Lower leg skin (tissue), 4 donors: Measurements from ENCODE around the gene MEF2D. TPM values are rescaled to one million over a fixed set of nuclear protein-coding genes. Genes with fewer than 3 reads are reported as not detected.

ENCODE experiments used
- DNase-seq, 2 donors: peaks; one replicate each; pipeline ENCODE4 v3.0.0-alpha.2; 2019; ENCODE audit warnings: low spot score in 2 of 2
- H3K4me3 ChIP-seq: fragments of 200-600 bp; sonication (generic); 2 replicates; pipeline ENCODE4 v1.5.1; 2017; ENCODE audit warnings: mild to moderate bottlenecking, low read depth; ENCODE audit not compliant: poor library complexity, severe bottlenecking
- CTCF ChIP-seq, 3 donors: fragments of 450-650 bp; IDR thresholded peaks; one replicate each; pipeline ENCODE4 v1.5.1; 2016; ENCODE audit warnings: antibody characterized with exemption in 3 of 3, mild to moderate bottlenecking in 3 of 3, moderate library complexity in 2 of 3
- POLR2A ChIP-seq, 2 donors: fragments of 450-650 bp; IDR thresholded peaks; one replicate each; pipeline ENCODE4 v1.6.1; 2016 to 2017; ENCODE audit warnings: antibody characterized with exemption in 2 of 2, mild to moderate bottlenecking in 1 of 2, moderate library complexity in 1 of 2
- WGBS, 2 donors: methylation state at CpG; one replicate each; pipeline ENCODE4 v1.1.5; 2018; 5-methylcytosine and 5-hydroxymethylcytosine counted together
- intact Hi-C: fragments of 100-400 bp; cut with DNase I; formaldehyde crosslinking; loops from one replicate; pipeline ENCODE4 v1.15.0; 2023; ENCODE audit warnings: low total_unique reads
- total RNA-seq, 4 donors: library from RNA; depleted of rRNA; stranded (reverse); fragments of >200 nt; gene quantifications; one replicate each; pipeline ENCODE4 v1.1.0, GENCODE V29; 2016

MEF2D gene
- total RNA-seq, 4 donors from 2014 or later: 32.1 to 67.3 (median 55.6) TPM

GRCh38 chr1:156461781-156462647 is 38.6 kb downstream of the MEF2D start:
- WGBS, 2 donors: 66 to 70% methylated on average over 17 of the region's 17 CpGs
- TF ChIP-seq POLR2A (IDR thresholded peaks at IDR 0.05) (no peak), CTCF (IDR thresholded peaks at IDR 0.05) (no peak)
- intact Hi-C loops: loop anchor here (5.0 kb wide), 1 partner anchor 40 kb away; the partner anchor contains the start of gene MEF2D
- DNase-seq: peak in 1 of 2 donors; percentile 72
- no peak overlapping the region for H3K4me3 ChIP-seq

- DNase-seq: no peak
- 62 to 66% methylated on average over 4 of the region's 4 CpGs for WGBS, 2 donors
- no peak overlapping the region for H3K4me3 ChIP-seq
- no peak for TF ChIP-seq CTCF (IDR thresholded peaks at IDR 0.05)
- TF ChIP-seq POLR2A (IDR thresholded peaks at IDR 0.05): no peak
- intact Hi-C loops: loop anchor here (5.0 kb wide), 1 partner anchor 41 kb away; the partner anchor contains the start of gene MEF2D
Measured at GRCh38 chr1:156461109-156461508, 39.5 kb downstream of the MEF2D start.

- 88 to 100% methylated on average over 1 of the region's 1 CpG for WGBS, 2 donors
- DNase-seq: no peak
Measured at GRCh38 chr1:156460525-156460924, 40.0 kb downstream of the MEF2D start.

DNA sequence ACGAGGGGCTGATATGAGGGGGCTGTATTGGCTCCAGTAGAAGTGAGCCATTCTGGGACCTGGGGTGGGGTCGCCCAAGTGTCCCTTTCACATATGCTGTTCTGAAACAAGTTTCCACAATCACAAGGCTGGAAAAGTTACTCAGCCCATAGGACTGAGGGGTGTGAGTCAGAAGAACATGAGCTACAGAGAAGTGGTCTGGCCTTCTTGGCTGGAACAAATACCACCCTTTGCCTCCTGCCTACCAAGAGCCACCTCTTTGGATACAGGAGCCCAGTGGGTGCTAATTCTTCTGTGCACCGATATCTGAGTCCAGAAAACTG is 42.4 kb downstream of the MEF2D start:
- H3K4me3 ChIP-seq: no peak overlapping the region
- WGBS, 2 donors: 66 to 79% methylated on average over 3 of the region's 3 CpGs
- TF ChIP-seq POLR2A (IDR thresholded peaks at IDR 0.05): no peak
- no peak for TF ChIP-seq CTCF (IDR thresholded peaks at IDR 0.05)
- intact Hi-C loops: loop anchor here (5.0 kb wide), 1 partner anchor 149 kb away; no protein-coding TSS in a partner anchor
- no peak for DNase-seq

More at GRCh38 chr1:156460525-156460924, 40.0 kb downstream of the MEF2D start:
- no peak overlapping the region for H3K4me3 ChIP-seq
- intact Hi-C loops: loop anchor here (5.0 kb wide), 1 partner anchor 42 kb away; the partner anchor contains the start of gene MEF2D
- TF ChIP-seq CTCF (IDR thresholded peaks at IDR 0.05) (no peak), POLR2A (IDR thresholded peaks at IDR 0.05) (no peak)

DNA sequence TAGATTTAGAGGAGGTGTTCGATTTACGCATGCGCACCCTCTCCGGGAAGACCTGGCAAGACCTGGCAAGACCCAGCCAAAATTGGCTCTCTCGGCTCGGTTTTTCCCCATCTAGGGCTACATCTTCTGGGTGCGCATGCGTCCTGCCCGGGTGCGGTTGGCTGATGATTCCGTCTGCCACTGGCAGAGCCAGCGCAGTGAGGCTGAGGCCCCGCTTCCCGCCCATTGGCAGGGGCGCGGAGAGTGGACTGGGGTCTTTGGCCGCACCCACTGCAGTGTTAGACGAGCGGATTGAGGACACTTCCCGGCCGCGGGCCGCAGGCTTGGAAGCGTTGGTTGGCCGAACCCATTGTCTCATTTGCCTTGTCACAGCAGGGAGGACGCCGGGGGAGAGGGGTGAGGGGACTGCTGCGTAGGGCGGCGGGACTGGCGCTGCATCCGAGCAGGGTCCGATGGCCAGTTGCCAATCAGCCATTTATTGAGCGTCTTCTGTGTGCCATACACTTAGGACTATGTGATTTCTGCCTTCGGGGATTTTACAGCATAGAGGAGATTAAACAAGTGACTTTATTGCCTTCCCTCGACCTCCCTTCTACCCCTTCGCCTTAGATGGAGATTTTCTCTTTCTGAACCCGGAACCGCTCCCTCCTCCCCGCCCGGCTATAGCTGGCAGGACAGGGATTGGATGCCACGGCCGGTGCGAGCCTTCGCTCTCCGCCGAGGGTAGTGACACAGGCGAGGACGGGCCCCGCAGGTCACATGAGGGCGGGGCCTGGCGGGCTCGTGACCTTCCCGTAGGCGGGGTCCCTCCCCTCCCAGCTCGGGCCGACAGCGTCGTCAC is 43.7 kb downstream of the MEF2D start:
- 1% methylated on average over 48 to 58 of the region's 59 CpGs for WGBS, 2 donors
- H3K4me3 ChIP-seq: peak overlapping the region; percentile 30
- intact Hi-C loops: loop anchor here (5.0 kb wide), 1 partner anchor 150 kb away; no protein-coding TSS in a partner anchor
- peak; percentile 99 to 100 for DNase-seq
- TF ChIP-seq CTCF (IDR thresholded peaks at IDR 0.05): no peak
- peak in 1 of 2 donors; percentile 50 for TF ChIP-seq POLR2A (IDR thresholded peaks at IDR 0.05)
